WTC11 (cell line): ENCODE measurements around the gene GLIPR1L2. TPM values are rescaled to one million over a fixed set of nuclear protein-coding genes. Genes with fewer than 3 reads are reported as not detected.

ENCODE experiments used
- ATAC-seq: fragments of 200-7000 bp; cut with Tn5 transposase; 2 replicates; pipeline ENCODE4 v1.10.0; 2021; ENCODE audit warnings: mild to moderate bottlenecking, moderate library complexity
- CTCF ChIA-PET: fragments of 300-600 bp; sonication (Branson Sonifier 250); formaldehyde crosslinking; loops from one replicate; lab custom pipeline; 2021; ENCODE audit warnings: antibody characterized with exemption; lab: Charles Lee
- POLR2A ChIA-PET: fragments of 350-600 bp; sonication (Branson Sonifier 250); formaldehyde crosslinking; loops from one replicate; lab custom pipeline; 2021; ENCODE audit warnings: antibody characterized with exemption; lab: Charles Lee
- DNase-seq: peaks from one replicate; pipeline ENCODE4 v3.0.0; 2021; ENCODE audit warnings: low spot score
- H3K27ac Mint-ChIP-seq: 2 replicates; pipeline ENCODE4 v1.8.0; 2021; ENCODE audit warnings: mixed read lengths
- H3K27me3 Mint-ChIP-seq: 2 replicates; pipeline ENCODE4 v1.8.0; 2021; ENCODE audit warnings: low read depth, mild to moderate bottlenecking, moderate library complexity, mixed read lengths
- H3K36me3 Mint-ChIP-seq: 2 replicates; pipeline ENCODE4 v1.8.0; 2021; ENCODE audit warnings: mixed read lengths
- H3K4me1 Mint-ChIP-seq: 2 replicates; pipeline ENCODE4 v1.8.0; 2022; ENCODE audit warnings: mixed read lengths
- H3K4me3 Mint-ChIP-seq: 2 replicates; pipeline ENCODE4 v1.8.0; 2021; ENCODE audit warnings: mild to moderate bottlenecking, moderate library complexity, mixed read lengths
- H3K9me3 Mint-ChIP-seq: 2 replicates; pipeline ENCODE4 v1.8.0; 2021; ENCODE audit warnings: mixed read lengths
- JAZF1 ChIP-seq: fragments of 250-450 bp; sonication (Bioruptor Pico); IDR thresholded peaks from 2 replicates; pipeline ENCODE4 v1.9.0; 2021; ENCODE audit warnings: moderate library complexity, mild to moderate bottlenecking, inconsistent platforms
- KAT7 ChIP-seq: sonication (generic); formaldehyde crosslinking; IDR thresholded peaks from 2 replicates; pipeline ENCODE4 v1.8.1; 2023; ENCODE audit warnings: missing genetic modification reagents, mild to moderate bottlenecking, borderline replicate concordance
- NR1H2 ChIP-seq: sonication (generic); formaldehyde crosslinking; IDR thresholded peaks from 2 replicates; pipeline ENCODE4 v1.9.0; 2021; ENCODE audit warnings: mild to moderate bottlenecking, moderate library complexity, missing genetic modification reagents
- NR2C2 ChIP-seq: sonication (generic); formaldehyde crosslinking; IDR thresholded peaks from 2 replicates; pipeline ENCODE4 v1.8.0; 2022; ENCODE audit warnings: mild to moderate bottlenecking, missing genetic modification reagents
- OVOL2 ChIP-seq: fragments of 250-450 bp; sonication (Bioruptor Pico); IDR thresholded peaks from 2 replicates; pipeline ENCODE4 v1.9.0; 2021; ENCODE audit warnings: mild to moderate bottlenecking, borderline replicate concordance
- PRRX2 ChIP-seq: fragments of 250-450 bp; sonication (Bioruptor Pico); IDR thresholded peaks from 2 replicates; pipeline ENCODE4 v1.8.0; 2021; ENCODE audit warnings: mild to moderate bottlenecking
- SMAD3 ChIP-seq: sonication (generic); formaldehyde crosslinking; IDR thresholded peaks from 2 replicates; pipeline ENCODE4 v1.8.0; 2022; ENCODE audit warnings: missing genetic modification reagents, mild to moderate bottlenecking, borderline replicate concordance
- TEAD4 ChIP-seq: sonication (generic); formaldehyde crosslinking; IDR thresholded peaks from 2 replicates; pipeline ENCODE4 v1.8.0; 2022; ENCODE audit warnings: mild to moderate bottlenecking, missing genetic modification reagents
- TP53 ChIP-seq: sonication (generic); formaldehyde crosslinking; IDR thresholded peaks from 2 replicates; pipeline ENCODE4 v1.8.1; 2023; ENCODE audit warnings: mild to moderate bottlenecking, missing genetic modification reagents
- ZNF121 ChIP-seq: sonication (generic); formaldehyde crosslinking; IDR thresholded peaks from 2 replicates; pipeline ENCODE4 v1.8.0; 2023; ENCODE audit warnings: missing genetic modification reagents
- ZNF219 ChIP-seq: sonication (generic); formaldehyde crosslinking; IDR thresholded peaks from 2 replicates; pipeline ENCODE4 v1.8.0; 2023; ENCODE audit warnings: missing genetic modification reagents, mild to moderate bottlenecking, borderline replicate concordance
- ZNF263 ChIP-seq: sonication (generic); formaldehyde crosslinking; IDR thresholded peaks from 2 replicates; pipeline ENCODE4 v1.8.1; 2022; ENCODE audit warnings: low read depth, mild to moderate bottlenecking, moderate library complexity, missing genetic modification reagents
- ZNF423 ChIP-seq: fragments of 250-450 bp; sonication (Bioruptor Pico); IDR thresholded peaks from 2 replicates; pipeline ENCODE4 v2.1.2; 2022; ENCODE audit warnings: mild to moderate bottlenecking, moderate library complexity
- total RNA-seq: library from RNA; stranded (reverse); gene quantifications from 3 replicates; pipeline ENCODE4 v1.2.3, GENCODE V29; 2021
- TF ChIP-seq, protein P1 (sequence below): fragments of 250-450 bp; sonication (Bioruptor Pico); IDR thresholded peaks from 2 replicates; pipeline ENCODE4 v1.9.0; 2021; ENCODE audit warnings: mild to moderate bottlenecking, borderline replicate concordance
- TF ChIP-seq, protein P2 (sequence below): fragments of 250-450 bp; sonication (Bioruptor Pico); conservative IDR thresholded peaks from 2 replicates; pipeline ENCODE4 v1.9.0; 2021; ENCODE audit warnings: mild to moderate bottlenecking
- TF ChIP-seq, protein P3 (sequence below): sonication (generic); formaldehyde crosslinking; IDR thresholded peaks from 2 replicates; pipeline ENCODE4 v1.8.1; 2022; ENCODE audit warnings: missing genetic modification reagents, borderline replicate concordance
- TF ChIP-seq, protein P4 (sequence below): fragments of 250-450 bp; sonication (Bioruptor Pico); IDR thresholded peaks from 2 replicates; pipeline ENCODE4 v1.8.0; 2021; ENCODE audit warnings: mild to moderate bottlenecking
- TF ChIP-seq, protein P5 (sequence below): sonication (generic); formaldehyde crosslinking; IDR thresholded peaks from 2 replicates; pipeline ENCODE4 v1.8.1; 2023; ENCODE audit warnings: mild to moderate bottlenecking, moderate library complexity, missing genetic modification reagents
- TF ChIP-seq, protein P6 (sequence below): sonication (generic); formaldehyde crosslinking; IDR thresholded peaks from 2 replicates; pipeline ENCODE4 v1.8.0; 2022; ENCODE audit warnings: missing genetic modification reagents
- TF ChIP-seq, protein P7 (sequence below): sonication (generic); formaldehyde crosslinking; IDR thresholded peaks from 2 replicates; pipeline ENCODE4 v1.8.1; 2023; ENCODE audit warnings: mild to moderate bottlenecking, missing genetic modification reagents, moderate library complexity

The GLIPR1L2 gene
- total RNA-seq, 1 experiment from 2014 or later, result not detected

DNA sequence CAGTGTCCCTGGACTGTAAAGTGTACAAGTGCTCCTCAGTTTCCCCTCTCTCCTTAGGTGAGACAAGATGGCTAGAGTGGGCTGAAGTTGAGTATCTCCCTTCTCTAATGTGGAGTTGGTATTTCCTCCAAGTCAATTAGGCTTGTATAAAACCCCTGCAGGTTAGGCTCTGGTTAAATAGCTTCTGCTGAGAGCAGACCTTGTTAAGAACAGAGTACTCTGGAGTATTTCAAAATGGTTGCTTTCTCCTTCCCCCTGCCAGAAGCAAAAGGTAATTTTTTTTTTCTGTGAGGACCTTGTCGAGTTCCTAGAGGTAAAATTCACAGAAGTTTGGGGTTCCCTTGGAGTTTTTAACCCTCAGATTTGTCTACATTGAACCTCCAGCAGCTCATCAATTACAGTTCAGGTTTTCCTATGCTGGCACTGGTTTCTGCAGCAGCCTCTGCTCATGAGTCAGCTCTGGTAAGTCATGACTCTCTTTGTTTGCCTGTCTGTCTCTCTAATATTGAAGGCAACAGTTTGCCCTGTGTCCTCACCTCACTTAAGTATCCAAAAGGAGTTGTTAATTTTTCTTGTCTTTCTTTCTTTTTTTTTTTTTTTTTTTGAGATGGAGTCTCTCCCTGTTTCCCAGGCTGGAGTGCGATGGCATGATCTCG lies 61.9 kb downstream of the GLIPR1L2 start:
- Mint-ChIP-seq H3K27ac (no peak overlapping the region), H3K9me3 (peaks cover 24% of the 10 kb centered on the region), H3K4me1 (no peaks in the 10 kb centered on the region), H3K36me3 (peaks cover 17% of the 10 kb centered on the region), H3K4me3 (no peak overlapping the region), H3K27me3 (no peaks in the 10 kb centered on the region)
- POLR2A ChIA-PET, result no interaction called here
- no peak for ATAC-seq
- DNase-seq, result no peak
- CTCF ChIA-PET, result no interaction called here
- TF ChIP-seq, protein P1, sequence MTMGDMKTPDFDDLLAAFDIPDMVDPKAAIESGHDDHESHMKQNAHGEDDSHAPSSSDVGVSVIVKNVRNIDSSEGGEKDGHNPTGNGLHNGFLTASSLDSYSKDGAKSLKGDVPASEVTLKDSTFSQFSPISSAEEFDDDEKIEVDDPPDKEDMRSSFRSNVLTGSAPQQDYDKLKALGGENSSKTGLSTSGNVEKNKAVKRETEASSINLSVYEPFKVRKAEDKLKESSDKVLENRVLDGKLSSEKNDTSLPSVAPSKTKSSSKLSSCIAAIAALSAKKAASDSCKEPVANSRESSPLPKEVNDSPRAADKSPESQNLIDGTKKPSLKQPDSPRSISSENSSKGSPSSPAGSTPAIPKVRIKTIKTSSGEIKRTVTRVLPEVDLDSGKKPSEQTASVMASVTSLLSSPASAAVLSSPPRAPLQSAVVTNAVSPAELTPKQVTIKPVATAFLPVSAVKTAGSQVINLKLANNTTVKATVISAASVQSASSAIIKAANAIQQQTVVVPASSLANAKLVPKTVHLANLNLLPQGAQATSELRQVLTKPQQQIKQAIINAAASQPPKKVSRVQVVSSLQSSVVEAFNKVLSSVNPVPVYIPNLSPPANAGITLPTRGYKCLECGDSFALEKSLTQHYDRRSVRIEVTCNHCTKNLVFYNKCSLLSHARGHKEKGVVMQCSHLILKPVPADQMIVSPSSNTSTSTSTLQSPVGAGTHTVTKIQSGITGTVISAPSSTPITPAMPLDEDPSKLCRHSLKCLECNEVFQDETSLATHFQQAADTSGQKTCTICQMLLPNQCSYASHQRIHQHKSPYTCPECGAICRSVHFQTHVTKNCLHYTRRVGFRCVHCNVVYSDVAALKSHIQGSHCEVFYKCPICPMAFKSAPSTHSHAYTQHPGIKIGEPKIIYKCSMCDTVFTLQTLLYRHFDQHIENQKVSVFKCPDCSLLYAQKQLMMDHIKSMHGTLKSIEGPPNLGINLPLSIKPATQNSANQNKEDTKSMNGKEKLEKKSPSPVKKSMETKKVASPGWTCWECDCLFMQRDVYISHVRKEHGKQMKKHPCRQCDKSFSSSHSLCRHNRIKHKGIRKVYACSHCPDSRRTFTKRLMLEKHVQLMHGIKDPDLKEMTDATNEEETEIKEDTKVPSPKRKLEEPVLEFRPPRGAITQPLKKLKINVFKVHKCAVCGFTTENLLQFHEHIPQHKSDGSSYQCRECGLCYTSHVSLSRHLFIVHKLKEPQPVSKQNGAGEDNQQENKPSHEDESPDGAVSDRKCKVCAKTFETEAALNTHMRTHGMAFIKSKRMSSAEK (CRISPR knock-in tag), result no peak
- no peak for TF ChIP-seq ZNF263 (CRISPR knock-in tag)
- no peak for TF ChIP-seq NR1H2
- TF ChIP-seq TEAD4 (CRISPR knock-in tag), result no peak
- TF ChIP-seq, protein P2, sequence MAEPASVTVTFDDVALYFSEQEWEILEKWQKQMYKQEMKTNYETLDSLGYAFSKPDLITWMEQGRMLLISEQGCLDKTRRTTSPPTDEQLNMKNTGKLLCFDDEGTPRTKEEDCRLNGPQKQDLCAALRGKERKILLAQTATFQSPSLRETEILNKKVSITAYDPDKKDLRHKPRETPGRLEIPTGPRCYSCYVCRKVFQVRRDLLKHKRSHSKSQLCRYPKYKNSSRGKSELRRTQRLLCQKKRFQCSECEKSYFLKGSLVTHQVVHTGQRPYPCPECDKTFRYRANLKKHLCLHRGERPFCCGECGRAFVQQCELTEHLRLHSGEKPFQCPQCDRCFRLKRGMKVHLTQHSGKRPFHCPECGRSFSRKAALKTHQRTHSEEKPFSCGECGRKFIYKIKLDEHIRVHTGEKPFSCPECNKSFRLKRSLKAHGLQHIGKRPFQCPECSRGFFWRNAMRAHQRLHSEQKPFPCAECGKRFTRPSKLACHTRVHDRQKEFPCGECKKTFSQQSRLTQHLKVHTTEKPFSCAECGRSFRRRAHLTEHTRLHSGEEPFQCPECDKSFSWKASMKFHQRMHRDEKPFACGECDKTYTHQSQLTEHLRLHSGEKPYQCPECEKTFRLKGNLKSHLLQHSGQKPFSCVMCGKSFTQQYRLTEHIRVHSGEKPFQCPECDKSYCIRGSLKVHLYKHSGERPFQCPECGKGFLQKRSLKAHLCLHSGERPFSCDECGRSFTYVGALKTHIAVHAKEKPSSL (CRISPR knock-in tag), result no peak
- TF ChIP-seq, protein P3, sequence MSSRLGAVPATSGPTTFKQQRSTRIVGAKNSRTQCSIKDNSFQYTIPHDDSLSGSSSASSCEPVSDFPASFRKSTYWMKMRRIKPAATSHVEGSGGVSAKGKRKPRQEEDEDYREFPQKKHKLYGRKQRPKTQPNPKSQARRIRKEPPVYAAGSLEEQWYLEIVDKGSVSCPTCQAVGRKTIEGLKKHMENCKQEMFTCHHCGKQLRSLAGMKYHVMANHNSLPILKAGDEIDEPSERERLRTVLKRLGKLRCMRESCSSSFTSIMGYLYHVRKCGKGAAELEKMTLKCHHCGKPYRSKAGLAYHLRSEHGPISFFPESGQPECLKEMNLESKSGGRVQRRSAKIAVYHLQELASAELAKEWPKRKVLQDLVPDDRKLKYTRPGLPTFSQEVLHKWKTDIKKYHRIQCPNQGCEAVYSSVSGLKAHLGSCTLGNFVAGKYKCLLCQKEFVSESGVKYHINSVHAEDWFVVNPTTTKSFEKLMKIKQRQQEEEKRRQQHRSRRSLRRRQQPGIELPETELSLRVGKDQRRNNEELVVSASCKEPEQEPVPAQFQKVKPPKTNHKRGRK (CRISPR knock-in tag), result no peak
- TF ChIP-seq, protein P4, sequence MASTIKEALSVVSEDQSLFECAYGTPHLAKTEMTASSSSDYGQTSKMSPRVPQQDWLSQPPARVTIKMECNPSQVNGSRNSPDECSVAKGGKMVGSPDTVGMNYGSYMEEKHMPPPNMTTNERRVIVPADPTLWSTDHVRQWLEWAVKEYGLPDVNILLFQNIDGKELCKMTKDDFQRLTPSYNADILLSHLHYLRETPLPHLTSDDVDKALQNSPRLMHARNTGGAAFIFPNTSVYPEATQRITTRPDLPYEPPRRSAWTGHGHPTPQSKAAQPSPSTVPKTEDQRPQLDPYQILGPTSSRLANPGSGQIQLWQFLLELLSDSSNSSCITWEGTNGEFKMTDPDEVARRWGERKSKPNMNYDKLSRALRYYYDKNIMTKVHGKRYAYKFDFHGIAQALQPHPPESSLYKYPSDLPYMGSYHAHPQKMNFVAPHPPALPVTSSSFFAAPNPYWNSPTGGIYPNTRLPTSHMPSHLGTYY (CRISPR knock-in tag), result no peak
- no peak for TF ChIP-seq OVOL2 (CRISPR knock-in tag)
- no peak for TF ChIP-seq PRRX2 (CRISPR knock-in tag)
- no peak for TF ChIP-seq SMAD3
- no peak for TF ChIP-seq JAZF1 (CRISPR knock-in tag)
- TF ChIP-seq, protein P5, sequence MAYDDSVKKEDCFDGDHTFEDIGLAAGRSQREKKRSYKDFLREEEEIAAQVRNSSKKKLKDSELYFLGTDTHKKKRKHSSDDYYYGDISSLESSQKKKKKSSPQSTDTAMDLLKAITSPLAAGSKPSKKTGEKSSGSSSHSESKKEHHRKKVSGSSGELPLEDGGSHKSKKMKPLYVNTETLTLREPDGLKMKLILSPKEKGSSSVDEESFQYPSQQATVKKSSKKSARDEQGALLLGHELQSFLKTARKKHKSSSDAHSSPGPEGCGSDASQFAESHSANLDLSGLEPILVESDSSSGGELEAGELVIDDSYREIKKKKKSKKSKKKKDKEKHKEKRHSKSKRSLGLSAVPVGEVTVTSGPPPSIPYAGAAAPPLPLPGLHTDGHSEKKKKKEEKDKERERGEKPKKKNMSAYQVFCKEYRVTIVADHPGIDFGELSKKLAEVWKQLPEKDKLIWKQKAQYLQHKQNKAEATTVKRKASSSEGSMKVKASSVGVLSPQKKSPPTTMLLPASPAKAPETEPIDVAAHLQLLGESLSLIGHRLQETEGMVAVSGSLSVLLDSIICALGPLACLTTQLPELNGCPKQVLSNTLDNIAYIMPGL, result no peak
- no peak for TF ChIP-seq ZNF121
- no peak for TF ChIP-seq TP53 (CRISPR knock-in tag)
- TF ChIP-seq, protein P6, sequence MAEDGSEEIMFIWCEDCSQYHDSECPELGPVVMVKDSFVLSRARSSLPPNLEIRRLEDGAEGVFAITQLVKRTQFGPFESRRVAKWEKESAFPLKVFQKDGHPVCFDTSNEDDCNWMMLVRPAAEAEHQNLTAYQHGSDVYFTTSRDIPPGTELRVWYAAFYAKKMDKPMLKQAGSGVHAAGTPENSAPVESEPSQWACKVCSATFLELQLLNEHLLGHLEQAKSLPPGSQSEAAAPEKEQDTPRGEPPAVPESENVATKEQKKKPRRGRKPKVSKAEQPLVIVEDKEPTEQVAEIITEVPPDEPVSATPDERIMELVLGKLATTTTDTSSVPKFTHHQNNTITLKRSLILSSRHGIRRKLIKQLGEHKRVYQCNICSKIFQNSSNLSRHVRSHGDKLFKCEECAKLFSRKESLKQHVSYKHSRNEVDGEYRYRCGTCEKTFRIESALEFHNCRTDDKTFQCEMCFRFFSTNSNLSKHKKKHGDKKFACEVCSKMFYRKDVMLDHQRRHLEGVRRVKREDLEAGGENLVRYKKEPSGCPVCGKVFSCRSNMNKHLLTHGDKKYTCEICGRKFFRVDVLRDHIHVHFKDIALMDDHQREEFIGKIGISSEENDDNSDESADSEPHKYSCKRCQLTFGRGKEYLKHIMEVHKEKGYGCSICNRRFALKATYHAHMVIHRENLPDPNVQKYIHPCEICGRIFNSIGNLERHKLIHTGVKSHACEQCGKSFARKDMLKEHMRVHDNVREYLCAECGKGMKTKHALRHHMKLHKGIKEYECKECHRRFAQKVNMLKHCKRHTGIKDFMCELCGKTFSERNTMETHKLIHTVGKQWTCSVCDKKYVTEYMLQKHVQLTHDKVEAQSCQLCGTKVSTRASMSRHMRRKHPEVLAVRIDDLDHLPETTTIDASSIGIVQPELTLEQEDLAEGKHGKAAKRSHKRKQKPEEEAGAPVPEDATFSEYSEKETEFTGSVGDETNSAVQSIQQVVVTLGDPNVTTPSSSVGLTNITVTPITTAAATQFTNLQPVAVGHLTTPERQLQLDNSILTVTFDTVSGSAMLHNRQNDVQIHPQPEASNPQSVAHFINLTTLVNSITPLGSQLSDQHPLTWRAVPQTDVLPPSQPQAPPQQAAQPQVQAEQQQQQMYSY, result no peak
- no peak for TF ChIP-seq ZNF423
- TF ChIP-seq NR2C2, result no peak
- no peak for TF ChIP-seq ZNF219 (CRISPR knock-in tag)
- TF ChIP-seq, protein P7, sequence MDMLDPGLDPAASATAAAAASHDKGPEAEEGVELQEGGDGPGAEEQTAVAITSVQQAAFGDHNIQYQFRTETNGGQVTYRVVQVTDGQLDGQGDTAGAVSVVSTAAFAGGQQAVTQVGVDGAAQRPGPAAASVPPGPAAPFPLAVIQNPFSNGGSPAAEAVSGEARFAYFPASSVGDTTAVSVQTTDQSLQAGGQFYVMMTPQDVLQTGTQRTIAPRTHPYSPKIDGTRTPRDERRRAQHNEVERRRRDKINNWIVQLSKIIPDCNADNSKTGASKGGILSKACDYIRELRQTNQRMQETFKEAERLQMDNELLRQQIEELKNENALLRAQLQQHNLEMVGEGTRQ, result no peak
- no peak for TF ChIP-seq KAT7 (CRISPR knock-in tag)
- TF ChIP-seq, all 79 proteins: peak for 0
